ENCODE data around the gene ZIK1. TPM values are rescaled to one million over a fixed set of nuclear protein-coding genes. Genes with fewer than 3 reads are reported as not detected.

Gene ZIK1
- total and polyA plus RNA-seq, 4 donors: 1.0 to 13.8 (median 3.5) TPM

DNA sequence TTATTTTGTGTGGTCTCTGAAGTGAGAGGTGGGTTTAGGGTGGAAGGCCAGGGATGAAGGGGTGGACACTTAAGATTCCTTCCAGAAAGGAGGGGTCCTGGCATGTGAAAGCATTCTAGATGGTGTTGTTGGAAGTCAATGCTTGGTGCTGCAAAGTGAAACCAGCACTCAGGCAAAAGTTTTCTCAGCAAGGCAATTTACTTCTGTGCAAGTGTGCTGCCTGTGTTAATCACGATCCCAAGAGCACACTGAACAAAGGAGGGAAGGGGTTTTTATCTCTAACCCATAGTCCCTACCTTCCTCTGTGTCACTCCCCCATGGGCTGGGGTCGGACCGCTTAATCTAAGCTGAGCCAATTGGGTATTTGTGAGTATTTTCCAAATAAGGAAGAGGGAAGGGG, 31.4 kb downstream of the ZIK1 start:
- Histone ChIP-seq H3K36me3 (ENCODE audit: control insufficient read depth in 4 of 4, insufficient read depth in 4 of 4, low read length in 4 of 4) (peaks cover 30 to 60% (median 47%) of the 10 kb centered on the region in 4 donors), H3K9me3 (ENCODE audit: control insufficient read depth in 4 of 4, insufficient read depth in 3 of 4, low read length in 3 of 4) (peaks cover 14 to 53% (median 50%) of the 10 kb centered on the region in 4 donors), H3K4me1 (ENCODE audit: control insufficient read depth in 5 of 5, insufficient read depth in 5 of 5, low read length in 5 of 5) (peaks cover 0 to 11% (median 4%) of the 10 kb centered on the region in 5 donors), H3K9ac (ENCODE audit: insufficient read depth in 1 of 2, low read length in 2 of 2) (no peak overlapping the region), H3K27me3 (ENCODE audit: control insufficient read depth in 3 of 3, insufficient read depth in 3 of 3, low read length in 2 of 3) (no peaks in the 10 kb centered on the region), H3K27ac (ENCODE audit: low read depth in 1 of 2, low read length in 1 of 2) (no peak overlapping the region), H3K4me3 (no peak overlapping the region)
- ATAC-seq (ENCODE audit: insufficient read depth, low FRiP score) (no peak), DNase-seq (no peak)
- TF ChIP-seq, protein P1, sequence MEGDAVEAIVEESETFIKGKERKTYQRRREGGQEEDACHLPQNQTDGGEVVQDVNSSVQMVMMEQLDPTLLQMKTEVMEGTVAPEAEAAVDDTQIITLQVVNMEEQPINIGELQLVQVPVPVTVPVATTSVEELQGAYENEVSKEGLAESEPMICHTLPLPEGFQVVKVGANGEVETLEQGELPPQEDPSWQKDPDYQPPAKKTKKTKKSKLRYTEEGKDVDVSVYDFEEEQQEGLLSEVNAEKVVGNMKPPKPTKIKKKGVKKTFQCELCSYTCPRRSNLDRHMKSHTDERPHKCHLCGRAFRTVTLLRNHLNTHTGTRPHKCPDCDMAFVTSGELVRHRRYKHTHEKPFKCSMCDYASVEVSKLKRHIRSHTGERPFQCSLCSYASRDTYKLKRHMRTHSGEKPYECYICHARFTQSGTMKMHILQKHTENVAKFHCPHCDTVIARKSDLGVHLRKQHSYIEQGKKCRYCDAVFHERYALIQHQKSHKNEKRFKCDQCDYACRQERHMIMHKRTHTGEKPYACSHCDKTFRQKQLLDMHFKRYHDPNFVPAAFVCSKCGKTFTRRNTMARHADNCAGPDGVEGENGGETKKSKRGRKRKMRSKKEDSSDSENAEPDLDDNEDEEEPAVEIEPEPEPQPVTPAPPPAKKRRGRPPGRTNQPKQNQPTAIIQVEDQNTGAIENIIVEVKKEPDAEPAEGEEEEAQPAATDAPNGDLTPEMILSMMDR (IDR thresholded peaks at IDR 0.05; ENCODE audit: control extremely low read depth, extremely low read depth): no peak
- WGBS, 2 donors: 95 to 96% methylated on average over 3 of the region's 3 CpGs

DNA sequence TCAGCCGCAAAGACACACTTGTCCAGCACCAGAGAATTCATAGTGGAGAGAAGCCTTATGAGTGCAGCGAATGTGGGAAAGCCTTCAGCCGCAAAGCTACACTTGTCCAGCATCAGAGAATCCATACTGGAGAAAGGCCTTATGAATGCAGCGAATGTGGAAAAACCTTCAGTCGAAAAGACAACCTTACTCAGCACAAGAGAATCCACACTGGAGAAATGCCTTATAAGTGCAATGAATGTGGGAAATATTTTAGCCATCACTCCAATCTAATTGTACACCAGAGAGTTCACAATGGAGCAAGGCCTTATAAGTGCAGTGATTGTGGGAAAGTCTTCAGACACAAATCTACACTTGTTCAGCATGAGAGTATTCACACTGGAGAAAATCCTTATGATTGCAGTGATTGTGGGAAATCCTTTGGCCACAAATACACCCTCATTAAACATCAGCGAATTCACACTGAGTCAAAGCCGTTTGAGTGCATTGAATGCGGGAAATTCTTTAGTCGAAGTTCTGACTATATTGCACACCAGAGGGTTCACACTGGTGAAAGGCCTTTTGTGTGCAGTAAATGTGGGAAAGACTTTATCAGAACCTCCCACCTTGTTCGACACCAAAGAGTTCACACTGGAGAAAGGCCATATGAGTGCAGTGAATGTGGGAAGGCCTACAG, 36.9 kb downstream of the ZIK1 start:
- no peak overlapping the region for H3K4me3 ChIP-seq
- 98% methylated on average over 10 of the region's 10 CpGs for WGBS, 2 donors
- no peaks in the 10 kb centered on the region for H3K27me3 ChIP-seq (ENCODE audit: control insufficient read depth in 3 of 3, insufficient read depth in 3 of 3, low read length in 2 of 3)
- DNase-seq: no peak
- H3K9ac ChIP-seq (ENCODE audit: insufficient read depth in 1 of 2, low read length in 2 of 2): no peak overlapping the region
- TF ChIP-seq, protein P1 (IDR thresholded peaks at IDR 0.05; ENCODE audit: control extremely low read depth, extremely low read depth): no peak
- H3K4me1 ChIP-seq (ENCODE audit: control insufficient read depth in 5 of 5, insufficient read depth in 5 of 5, low read length in 5 of 5): peaks cover 0 to 8% (median 0%) of the 10 kb centered on the region in 5 donors
- no peak overlapping the region for H3K27ac ChIP-seq (ENCODE audit: low read depth in 1 of 2, low read length in 1 of 2)
- H3K9me3 ChIP-seq (ENCODE audit: control insufficient read depth in 4 of 4, insufficient read depth in 3 of 4, low read length in 3 of 4): peaks cover 29 to 91% (median 74%) of the 10 kb centered on the region in 4 donors
- ATAC-seq (ENCODE audit: insufficient read depth, low FRiP score): no peak
- H3K36me3 ChIP-seq (ENCODE audit: control insufficient read depth in 4 of 4, insufficient read depth in 4 of 4, low read length in 4 of 4): peaks cover 59 to 93% (median 72%) of the 10 kb centered on the region in 4 donors

DNA sequence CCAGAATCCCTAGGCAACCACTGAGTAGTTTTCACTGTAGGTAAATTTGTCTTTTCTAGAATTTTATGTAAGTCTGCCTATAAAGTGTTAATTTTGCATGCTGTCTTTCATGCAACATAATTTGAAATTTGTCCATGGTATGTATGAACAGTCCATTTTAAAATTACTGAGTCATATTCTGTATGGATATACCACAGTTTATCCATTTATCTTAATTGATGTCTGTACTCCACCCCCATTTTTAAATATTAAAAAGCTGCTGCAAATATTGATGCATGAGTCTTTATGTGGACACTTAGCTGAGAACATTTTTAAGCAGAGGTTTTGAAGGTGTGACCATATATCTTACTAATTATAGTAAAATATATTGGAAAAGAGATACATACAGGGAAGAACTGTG, 39.1 kb downstream of the ZIK1 start:
- Histone ChIP-seq H3K9ac (ENCODE audit: insufficient read depth in 1 of 2, low read length in 2 of 2) (no peak overlapping the region), H3K27ac (ENCODE audit: low read depth in 1 of 2, low read length in 1 of 2) (no peak overlapping the region), H3K27me3 (ENCODE audit: control insufficient read depth in 3 of 3, insufficient read depth in 3 of 3, low read length in 2 of 3) (no peaks in the 10 kb centered on the region), H3K4me1 (ENCODE audit: control insufficient read depth in 5 of 5, insufficient read depth in 5 of 5, low read length in 5 of 5) (no peaks in the 10 kb centered on the region), H3K9me3 (ENCODE audit: control insufficient read depth in 4 of 4, insufficient read depth in 3 of 4, low read length in 3 of 4) (peaks cover 28 to 78% (median 55%) of the 10 kb centered on the region in 4 donors), H3K36me3 (ENCODE audit: control insufficient read depth in 4 of 4, insufficient read depth in 4 of 4, low read length in 4 of 4) (peaks cover 41 to 72% (median 54%) of the 10 kb centered on the region in 4 donors), H3K4me3 (no peak overlapping the region)
- DNase-seq: no peak
- no peak for ATAC-seq (ENCODE audit: insufficient read depth, low FRiP score)
- TF ChIP-seq, protein P1 (IDR thresholded peaks at IDR 0.05; ENCODE audit: control extremely low read depth, extremely low read depth): no peak

Data from lung (tissue), 12 donors.